K562 (cell line): ENCODE data around the gene GP1BB. TPM values are rescaled to one million over a fixed set of nuclear protein-coding genes. Genes with fewer than 3 reads are reported as not detected.
A peak's percentile ranks its signal among the peaks of the same experiment; 100 is the strongest.

Experiments
- ATF6 ChIP-seq: sonication (generic); formaldehyde crosslinking; IDR thresholded peaks from 2 replicates; pipeline ENCODE4 v1.4.0; 2020; ENCODE audit warnings: mild to moderate bottlenecking, missing genetic modification reagents
- CC2D1A ChIP-seq: fragments of 450-650 bp; IDR thresholded peaks from 2 replicates; pipeline ENCODE4 v1.6.1; 2017; ENCODE audit warnings: mild to moderate bottlenecking
- EZH2 ChIP-seq: IDR thresholded peaks from 2 replicates; pipeline ENCODE4 v1.6.1; 2012; ENCODE audit warnings: low read depth, mild to moderate bottlenecking, inconsistent platforms, low read length, borderline replicate concordance
- FOXJ2 ChIP-seq: fragments of 200-800 bp; sonication (Bioruptor generic); IDR thresholded peaks from 2 replicates; pipeline ENCODE4 v1.6.1; 2016; ENCODE audit warnings: missing genetic modification characterization, missing compliant biosample characterization
- GABPB2 ChIP-seq: fragments of 250-450 bp; sonication (Bioruptor Pico); conservative IDR thresholded peaks from 2 replicates; pipeline ENCODE4 v1.5.1; 2021; ENCODE audit warnings: mild to moderate bottlenecking
- GTF2A2 ChIP-seq: IDR thresholded peaks from 2 replicates; pipeline ENCODE4 v1.6.1; 2016; ENCODE audit warnings: mild to moderate bottlenecking, missing genetic modification characterization, missing compliant biosample characterization
- HDAC1 ChIP-seq, 2 experiments: fragments of 450-650 bp; IDR thresholded peaks; 2 replicates each; pipeline ENCODE4 v1.6.1; 2016 to 2017; ENCODE audit warnings: inconsistent platforms in 1 of 2, mild to moderate bottlenecking in 1 of 2, moderate library complexity in 1 of 2
- HDAC8 ChIP-seq: fragments of 450-650 bp; IDR thresholded peaks from 2 replicates; pipeline ENCODE4 v1.6.1; 2016; ENCODE audit warnings: mild to moderate bottlenecking, missing genetic modification characterization, moderate library complexity, missing compliant biosample characterization
- KDM5B ChIP-seq: fragments of 200-600 bp; sonication (generic); IDR thresholded peaks from 2 replicates; pipeline ENCODE4 v1.6.1; 2012; ENCODE audit warnings: low read depth, mild to moderate bottlenecking, moderate library complexity, low read length, control low read depth, inconsistent platforms; ENCODE audit not compliant: insufficient replicate concordance
- MTF1 ChIP-seq: fragments of 250-450 bp; sonication (Bioruptor Pico); IDR thresholded peaks from 2 replicates; pipeline ENCODE4 v1.9.0; 2021; ENCODE audit warnings: moderate library complexity, mild to moderate bottlenecking, inconsistent platforms, borderline replicate concordance
- PHTF2 ChIP-seq: fragments of 250-450 bp; sonication (Bioruptor Pico); IDR thresholded peaks from 2 replicates; pipeline ENCODE4 v1.5.0; 2021; ENCODE audit warnings: mild to moderate bottlenecking
- POLR2G ChIP-seq: fragments of 200-400 bp; formaldehyde crosslinking; IDR thresholded peaks from 2 replicates; pipeline ENCODE4 v1.6.1; 2017; ENCODE audit warnings: low read depth, mild to moderate bottlenecking, antibody characterized with exemption, low read length, moderate library complexity
- SMARCA5 ChIP-seq: fragments of 450-650 bp; IDR thresholded peaks from 2 replicates; pipeline ENCODE4 v1.6.1; 2016
- SP2 ChIP-seq: IDR thresholded peaks from 2 replicates; pipeline ENCODE4 v1.6.1; 2011; ENCODE audit warnings: mild to moderate bottlenecking, low read depth, low read length, moderate library complexity; ENCODE audit not compliant: poor library complexity, severe bottlenecking; ENCODE audit errors: extremely low read depth
- SPI1 ChIP-seq: IDR thresholded peaks from 2 replicates; pipeline ENCODE4 v1.6.1; 2011; ENCODE audit warnings: low read depth, low read length, control low read depth, borderline replicate concordance
- ZNF165 ChIP-seq: fragments of 250-450 bp; sonication (Bioruptor Pico); IDR thresholded peaks from 2 replicates; pipeline ENCODE4 v1.4.0; 2020; ENCODE audit warnings: borderline replicate concordance
- ZNF24 ChIP-seq: fragments of 450-650 bp; IDR thresholded peaks from 2 replicates; pipeline ENCODE4 v1.6.1; 2016
- polyA plus RNA-seq, 8 experiments: library from polyadenylated mRNA; depleted of rRNA in 4 of 8; stranded (reverse) in 5 of 8; unstranded in 3 of 8; fragments of >200 nt; fragmentation: Nextera tagmentation in 2 of 8; fragmentation: Illumina TruSeq in 1 of 8; extraction: Ambion mirVana in 2 of 8; extraction: Trizol in 1 of 8; gene quantifications; 2 replicates each; pipeline versions ENCODE4 v1.2.1 to v1.2.3, GENCODE V29; 2011 to 2014; ENCODE audit warnings: inconsistent platforms in 1 of 8, missing spikeins in 1 of 8
- total RNA-seq, 7 experiments: library from RNA; depleted of rRNA in 6 of 7; stranded (reverse); fragments of >200 nt in 6 of 7; fragmentation: Illumina TruSeq in 2 of 7; extraction: Trizol in 2 of 7; gene quantifications; 2 replicates each; pipeline versions ENCODE4 v1.2.1 to v1.2.3, GENCODE V29; 2011 to 2021; ENCODE audit warnings: low replicate concordance in 1 of 7
- TF ChIP-seq, protein P1 (sequence below), 2 experiments: fragments of 150-350 bp in 1 of 2; IDR thresholded peaks; 2 replicates each; pipeline ENCODE4 v1.6.1; 2012 to 2016; ENCODE audit warnings: low read depth in 2 of 2, low read length in 2 of 2, mild to moderate bottlenecking in 1 of 2, moderate library complexity in 1 of 2
- TF ChIP-seq, protein P2 (sequence below), 2 experiments: fragments of 450-650 bp in 1 of 2; sonication (generic) in 1 of 2; formaldehyde crosslinking; conservative IDR thresholded peaks; 2 replicates each; pipeline versions ENCODE4 v1.4.0 to v1.8.1; 2020 to 2022; ENCODE audit warnings: mild to moderate bottlenecking in 1 of 2, missing genetic modification reagents in 1 of 2
- TF ChIP-seq, protein P3 (sequence below): sonication (generic); formaldehyde crosslinking; IDR thresholded peaks from 2 replicates; pipeline ENCODE4 v1.8.1; 2023; ENCODE audit warnings: mild to moderate bottlenecking, missing genetic modification reagents, moderate library complexity

Gene GP1BB
- total and polyA plus RNA-seq, 9 of the 15 experiments (the other 6 are each of a cell fraction or from before 2014, with no cell fraction given): 0.69 to 162 (median 2.8) TPM

GRCh38 chr22:19723232-19723982 is at the start of gene GP1BB (continued):
- TF ChIP-seq POLR2G (peak; percentile 92), ATF6 (CRISPR knock-in tag) (no peak), PHTF2 (CRISPR knock-in tag) (0 out of 2 replicates have a peak, but pooled peaks have one; percentile 71), HDAC8 (tag) (peak; percentile 33; the same call in 1 of the 2 replicates), EZH2 (peak; percentile 88; the same call in 1 of the 2 replicates), HDAC1 (IDR thresholded peaks at IDR 0.05) (peak in 1 of 2 experiments; percentile 100; a peak in 2 of 4 replicates), FOXJ2 (tag) (no peak), GABPB2 (CRISPR knock-in tag) (peak; percentile 91), GTF2A2 (tag) (peak; percentile 4; the same call in 1 of the 2 replicates), CC2D1A (peak; percentile 92; the same call in 1 of the 2 replicates), ZNF165 (CRISPR knock-in tag) (no peak), KDM5B (peak; percentile 93), SP2 (peak; percentile 32), SPI1 (peak; percentile 70), MTF1 (CRISPR knock-in tag) (no peak), ZNF24 (no peak), SMARCA5 (peak; percentile 51; the same call in 1 of the 2 replicates)
- TF ChIP-seq, protein P1, sequence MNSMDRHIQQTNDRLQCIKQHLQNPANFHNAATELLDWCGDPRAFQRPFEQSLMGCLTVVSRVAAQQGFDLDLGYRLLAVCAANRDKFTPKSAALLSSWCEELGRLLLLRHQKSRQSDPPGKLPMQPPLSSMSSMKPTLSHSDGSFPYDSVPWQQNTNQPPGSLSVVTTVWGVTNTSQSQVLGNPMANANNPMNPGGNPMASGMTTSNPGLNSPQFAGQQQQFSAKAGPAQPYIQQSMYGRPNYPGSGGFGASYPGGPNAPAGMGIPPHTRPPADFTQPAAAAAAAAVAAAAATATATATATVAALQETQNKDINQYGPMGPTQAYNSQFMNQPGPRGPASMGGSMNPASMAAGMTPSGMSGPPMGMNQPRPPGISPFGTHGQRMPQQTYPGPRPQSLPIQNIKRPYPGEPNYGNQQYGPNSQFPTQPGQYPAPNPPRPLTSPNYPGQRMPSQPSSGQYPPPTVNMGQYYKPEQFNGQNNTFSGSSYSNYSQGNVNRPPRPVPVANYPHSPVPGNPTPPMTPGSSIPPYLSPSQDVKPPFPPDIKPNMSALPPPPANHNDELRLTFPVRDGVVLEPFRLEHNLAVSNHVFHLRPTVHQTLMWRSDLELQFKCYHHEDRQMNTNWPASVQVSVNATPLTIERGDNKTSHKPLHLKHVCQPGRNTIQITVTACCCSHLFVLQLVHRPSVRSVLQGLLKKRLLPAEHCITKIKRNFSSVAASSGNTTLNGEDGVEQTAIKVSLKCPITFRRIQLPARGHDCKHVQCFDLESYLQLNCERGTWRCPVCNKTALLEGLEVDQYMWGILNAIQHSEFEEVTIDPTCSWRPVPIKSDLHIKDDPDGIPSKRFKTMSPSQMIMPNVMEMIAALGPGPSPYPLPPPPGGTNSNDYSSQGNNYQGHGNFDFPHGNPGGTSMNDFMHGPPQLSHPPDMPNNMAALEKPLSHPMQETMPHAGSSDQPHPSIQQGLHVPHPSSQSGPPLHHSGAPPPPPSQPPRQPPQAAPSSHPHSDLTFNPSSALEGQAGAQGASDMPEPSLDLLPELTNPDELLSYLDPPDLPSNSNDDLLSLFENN (IDR thresholded peaks at IDR 0.05; ENCODE audit: low read depth in 2 of 2, low read length in 2 of 2): peak in 1 of 2 experiments; percentile 100; a peak in 2 of 4 replicates
- TF ChIP-seq, protein P2, sequence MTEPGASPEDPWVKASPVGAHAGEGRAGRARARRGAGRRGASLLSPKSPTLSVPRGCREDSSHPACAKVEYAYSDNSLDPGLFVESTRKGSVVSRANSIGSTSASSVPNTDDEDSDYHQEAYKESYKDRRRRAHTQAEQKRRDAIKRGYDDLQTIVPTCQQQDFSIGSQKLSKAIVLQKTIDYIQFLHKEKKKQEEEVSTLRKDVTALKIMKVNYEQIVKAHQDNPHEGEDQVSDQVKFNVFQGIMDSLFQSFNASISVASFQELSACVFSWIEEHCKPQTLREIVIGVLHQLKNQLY (CRISPR knock-in tag; conservative IDR thresholded peaks at IDR 0.05): peak in 1 of 2 experiments; percentile 4; a peak in 2 of 4 replicates
- TF ChIP-seq, protein P3, sequence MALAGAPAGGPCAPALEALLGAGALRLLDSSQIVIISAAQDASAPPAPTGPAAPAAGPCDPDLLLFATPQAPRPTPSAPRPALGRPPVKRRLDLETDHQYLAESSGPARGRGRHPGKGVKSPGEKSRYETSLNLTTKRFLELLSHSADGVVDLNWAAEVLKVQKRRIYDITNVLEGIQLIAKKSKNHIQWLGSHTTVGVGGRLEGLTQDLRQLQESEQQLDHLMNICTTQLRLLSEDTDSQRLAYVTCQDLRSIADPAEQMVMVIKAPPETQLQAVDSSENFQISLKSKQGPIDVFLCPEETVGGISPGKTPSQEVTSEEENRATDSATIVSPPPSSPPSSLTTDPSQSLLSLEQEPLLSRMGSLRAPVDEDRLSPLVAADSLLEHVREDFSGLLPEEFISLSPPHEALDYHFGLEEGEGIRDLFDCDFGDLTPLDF (CRISPR knock-in tag): peak; percentile 99
